Stomach (tissue), 9 donors: ENCODE measurements around the gene DYRK2. TPM values are rescaled to one million over a fixed set of nuclear protein-coding genes. Genes with fewer than 3 reads are reported as not detected.

Experiments used
- DNase-seq, 2 donors: peaks; one replicate each; pipeline versions ENCODE4 v3.0.0 to v3.0.0-alpha.2; 2013 to 2019
- H3K27ac ChIP-seq, 5 donors: fragments of 200-600 bp in 4 of 5; sonication (generic) in 4 of 5; one replicate each; pipeline ENCODE4 v1.5.1; 2013 to 2019; ENCODE audit warnings: mild to moderate bottlenecking in 1 of 5, moderate library complexity in 1 of 5
- H3K27me3 ChIP-seq, 3 donors: fragments of 200-600 bp; sonication (generic); one replicate each; pipeline ENCODE4 v1.5.1; 2017 to 2019; ENCODE audit warnings: mixed run types in 1 of 3
- H3K36me3 ChIP-seq, 4 donors: fragments of 200-600 bp; sonication (generic); 1 replicate in 3 of 4; 2 replicates in 1 of 4; pipeline ENCODE4 v1.5.1; 2016 to 2019
- H3K4me1 ChIP-seq, 4 donors: fragments of 200-600 bp; sonication (generic); one replicate each; pipeline ENCODE4 v1.5.1; 2016 to 2019
- H3K4me3 ChIP-seq, 4 donors: fragments of 200-600 bp; sonication (generic) in 3 of 4; one replicate each; pipeline ENCODE4 v1.5.1; 2016 to 2019; ENCODE audit warnings: mild to moderate bottlenecking in 1 of 4
- H3K9me3 ChIP-seq, 4 donors: fragments of 200-600 bp; sonication (generic); one replicate each; pipeline ENCODE4 v1.5.1; 2016 to 2019
- CTCF ChIP-seq, 7 experiments: fragments of 450-650 bp in 4 of 7; fragments of 200-600 bp in 3 of 7; sonication (generic) in 3 of 7; IDR thresholded peaks; one replicate each; pipeline ENCODE4 v1.5.1; 2016 to 2019; ENCODE audit warnings: antibody characterized with exemption in 7 of 7, control low read depth in 2 of 7, mild to moderate bottlenecking in 1 of 7
- EP300 ChIP-seq: sonication (generic); formaldehyde crosslinking; IDR thresholded peaks from one replicate; pipeline ENCODE4 v1.6.1; 2017; ENCODE audit warnings: antibody characterized with exemption
- POLR2A ChIP-seq, 4 donors: fragments of 450-650 bp; IDR thresholded peaks; one replicate each; pipeline ENCODE4 v1.6.1; 2016; ENCODE audit warnings: antibody characterized with exemption in 4 of 4, control low read depth in 2 of 4, mild to moderate bottlenecking in 1 of 4, moderate library complexity in 1 of 4
- POLR2AphosphoS5 ChIP-seq, 3 donors: sonication (generic); formaldehyde crosslinking; IDR thresholded peaks; one replicate each; pipeline ENCODE4 v1.6.1; 2016; ENCODE audit warnings: antibody characterized with exemption in 3 of 3
- WGBS, 5 donors: extraction: QIAGEN DNeasy Blood & Tissue Kit in 3 of 5; methylation state at CpG; one replicate each; pipeline versions ENCODE4 v1.1.5 to v1.1.7; 2013 to 2018; 5-methylcytosine and 5-hydroxymethylcytosine counted together
- intact Hi-C: fragments of 100-400 bp; cut with DNase I; formaldehyde crosslinking; loops from one replicate; pipeline ENCODE4 v1.15.1; 2023; ENCODE audit warnings: low total_unique reads
- polyA plus RNA-seq, 3 donors: library from polyadenylated mRNA; stranded (reverse); fragments of 200-250 nt; gene quantifications; one replicate each; pipeline ENCODE4 v1.2.3, GENCODE V29; 2013
- total RNA-seq, 5 donors: library from RNA; depleted of rRNA; stranded (reverse); fragments of >200 nt; gene quantifications; one replicate each; pipeline versions ENCODE4 v1.1.0 to v1.2.3, GENCODE V29; 2014 to 2016
- donor health status: healthy with polysubstance abuse.
- donor health status: Bipolar disorder and iron deficiency.
- donor health status: healthy.

The DYRK2 gene
- total and polyA plus RNA-seq, 8 donors = 3.3 to 43.9 (median 18.1) TPM

- Histone ChIP-seq H3K4me3 (no peak overlapping the region), H3K4me1 (peaks cover 5 to 25% (median 14%) of the 10 kb centered on the region in 4 donors), H3K27ac (no peak overlapping the region), H3K27me3 (no peaks in the 10 kb centered on the region), H3K9me3 (peaks cover 0 to 16% (median 4%) of the 10 kb centered on the region in 4 donors), H3K36me3 (peaks cover 0 to 6% (median 2%) of the 10 kb centered on the region in 4 donors)
- WGBS, 5 donors = 94 to 99% (median 96%) methylated on average over 3 of the region's 3 CpGs
- TF ChIP-seq POLR2A (IDR thresholded peaks at IDR 0.05) = no peak
- TF ChIP-seq POLR2AphosphoS5 (IDR thresholded peaks at IDR 0.05) = no peak
- TF ChIP-seq EP300 = no peak
- TF ChIP-seq CTCF (IDR thresholded peaks at IDR 0.05) = no peak
- DNase-seq = no peak
- intact Hi-C loops = no loop called here
Measured at GRCh38 chr12:67677166-67677565, 28.6 kb downstream of the DYRK2 start.

GRCh38 chr12:67681105-67681778 lies 32.7 kb downstream of the DYRK2 start:
- Histone ChIP-seq H3K9me3 (no peaks in the 10 kb centered on the region), H3K36me3 (no peaks in the 10 kb centered on the region), H3K27me3 (no peaks in the 10 kb centered on the region), H3K4me1 (peaks cover 5 to 25% (median 14%) of the 10 kb centered on the region in 4 donors), H3K27ac (peak overlapping the region in 4 of 5 donors; percentile 2 to 71 (median 50)), H3K4me3 (no peak overlapping the region)
- WGBS, 5 donors = 40 to 69% (median 64%) methylated on average over 4 of the region's 4 CpGs
- intact Hi-C loops = no loop called here
- DNase-seq = peak in 1 of 2 donors; percentile 78
- no peak for TF ChIP-seq POLR2A (IDR thresholded peaks at IDR 0.05)
- peak in 2 of 3 donors; percentile 30 to 78 for TF ChIP-seq POLR2AphosphoS5 (IDR thresholded peaks at IDR 0.05)

GRCh38 chr12:67681941-67682620 lies 33.5 kb downstream of the DYRK2 start:
- no peak for TF ChIP-seq EP300
- H3K4me1 ChIP-seq = peaks cover 5 to 25% (median 14%) of the 10 kb centered on the region in 4 donors
- no peaks in the 10 kb centered on the region for H3K27me3 ChIP-seq
- intact Hi-C loops = no loop called here
- no peaks in the 10 kb centered on the region for H3K36me3 ChIP-seq
- no peaks in the 10 kb centered on the region for H3K9me3 ChIP-seq
- 90 to 97% (median 91%) methylated on average over 1 of the region's 1 CpG for WGBS, 5 donors
- H3K4me3 ChIP-seq = no peak overlapping the region
- no peak for DNase-seq
- no peak overlapping the region for H3K27ac ChIP-seq

- H3K4me3 ChIP-seq = no peak overlapping the region
- H3K4me1 ChIP-seq = no peaks in the 10 kb centered on the region
- H3K27me3 ChIP-seq = no peaks in the 10 kb centered on the region
- DNase-seq = no peak
- no peak overlapping the region for H3K27ac ChIP-seq
- intact Hi-C loops = no loop called here
- 21 to 48% (median 36%) methylated on average over 1 of the region's 1 CpG for WGBS, 5 donors
- no peaks in the 10 kb centered on the region for H3K9me3 ChIP-seq
- H3K36me3 ChIP-seq = no peaks in the 10 kb centered on the region
- no peak for TF ChIP-seq EP300
- no peak for TF ChIP-seq POLR2AphosphoS5 (IDR thresholded peaks at IDR 0.05)
- no peak for TF ChIP-seq POLR2A (IDR thresholded peaks at IDR 0.05)
- no peak for TF ChIP-seq CTCF (IDR thresholded peaks at IDR 0.05)
Measured at GRCh38 chr12:67689385-67689784, 40.8 kb downstream of the DYRK2 start.

- DNase-seq = no peak
- Histone ChIP-seq H3K36me3 (no peaks in the 10 kb centered on the region), H3K4me3 (no peak overlapping the region), H3K4me1 (no peaks in the 10 kb centered on the region), H3K27me3 (no peaks in the 10 kb centered on the region), H3K9me3 (no peaks in the 10 kb centered on the region), H3K27ac (no peak overlapping the region)
- 84 to 92% (median 87%) methylated on average over 1 of the region's 1 CpG for WGBS, 5 donors
- intact Hi-C loops = no loop called here
- TF ChIP-seq CTCF (IDR thresholded peaks at IDR 0.05) (no peak), POLR2AphosphoS5 (IDR thresholded peaks at IDR 0.05) (no peak), POLR2A (IDR thresholded peaks at IDR 0.05) (no peak), EP300 (no peak)
Measured at GRCh38 chr12:67690656-67691055, 42.1 kb downstream of the DYRK2 start.
